SJSA1 (cell line): ENCODE data around the gene SPATA6L. TPM values are rescaled to one million over a fixed set of nuclear protein-coding genes. Genes with fewer than 3 reads are reported as not detected.

ENCODE experiments used
- DNase-seq, 2 experiments: peaks; one replicate each; pipeline ENCODE4 v3.0.0-alpha.2; 2015 to 2020; ENCODE audit warnings: low spot score in 2 of 2, low read depth in 1 of 2
- H3K27ac ChIP-seq: fragments of 250-450 bp; sonication (Bioruptor Pico); 2 replicates; pipeline ENCODE4 v1.5.1; 2020; ENCODE audit warnings: mild to moderate bottlenecking, moderate library complexity
- H3K27me3 ChIP-seq: fragments of 250-450 bp; sonication (Bioruptor Pico); replicated peaks from 2 replicates; pipeline ENCODE4 v1.5.1; 2020; ENCODE audit warnings: mild to moderate bottlenecking, moderate library complexity
- H3K36me3 ChIP-seq: fragments of 250-450 bp; sonication (Bioruptor Pico); 2 replicates; pipeline ENCODE4 v1.5.1; 2020; ENCODE audit warnings: mild to moderate bottlenecking
- H3K4me1 ChIP-seq: fragments of 250-450 bp; sonication (Bioruptor Pico); replicated peaks from 2 replicates; pipeline ENCODE4 v1.6.1; 2021; ENCODE audit warnings: mild to moderate bottlenecking
- H3K4me3 ChIP-seq: fragments of 250-450 bp; sonication (Bioruptor Pico); 2 replicates; pipeline ENCODE4 v1.5.1; 2020; ENCODE audit warnings: mild to moderate bottlenecking
- H3K9me3 ChIP-seq: fragments of 250-450 bp; sonication (Bioruptor Pico); replicated peaks from 2 replicates; pipeline ENCODE4 v1.5.1; 2020; ENCODE audit warnings: mild to moderate bottlenecking
- total RNA-seq: library from RNA; depleted of rRNA; stranded (reverse); fragments of >200 nt; shearing (Covaris generic); gene quantifications from 2 replicates; pipeline ENCODE4 v1.2.3, GENCODE V29; 2014

SPATA6L gene
- total RNA-seq, 1 experiment from 2014 or later = 0.13 TPM

DNA sequence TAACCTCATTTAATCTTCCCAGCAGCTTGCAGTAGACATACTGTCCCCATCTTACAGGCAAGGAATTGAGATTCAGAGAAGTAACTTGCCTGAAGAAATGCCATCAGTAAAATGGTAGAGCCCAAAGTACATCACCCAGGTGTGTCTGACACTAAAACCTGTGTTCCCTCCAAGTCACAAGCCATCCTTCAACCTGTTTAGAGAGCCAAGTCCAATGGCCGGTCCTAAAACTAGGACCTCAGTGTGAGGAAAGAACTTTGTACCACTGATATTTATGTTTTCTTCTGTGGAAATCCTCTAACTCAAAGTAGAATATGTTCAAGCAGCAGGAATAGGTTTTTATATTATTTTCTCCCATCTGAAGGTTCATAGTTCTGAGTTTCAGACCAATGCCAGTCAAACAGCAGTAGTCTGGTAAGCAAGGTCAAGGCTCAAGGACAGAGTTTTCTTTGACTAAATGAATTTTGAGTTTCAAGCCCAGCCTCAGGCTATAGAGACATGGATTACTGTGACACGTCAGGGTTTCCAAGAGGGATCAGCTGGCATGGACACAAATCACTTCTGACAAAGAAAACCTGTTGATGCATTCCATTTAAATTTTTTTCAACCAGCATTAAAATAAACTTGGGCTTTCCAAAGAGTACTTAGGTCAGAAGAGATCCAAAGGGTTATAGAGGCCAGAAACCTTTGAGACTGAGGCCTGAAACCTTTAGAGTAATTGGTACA lies 85.1 kb downstream of the SPATA6L start:
- H3K4me3 ChIP-seq = no peak overlapping the region
- H3K9me3 ChIP-seq = no peaks in the 10 kb centered on the region
- no peaks in the 10 kb centered on the region for H3K36me3 ChIP-seq
- H3K27me3 ChIP-seq = no peaks in the 10 kb centered on the region
- DNase-seq = no peak
- H3K27ac ChIP-seq = no peak overlapping the region
- no peaks in the 10 kb centered on the region; the same call in 1 of the 2 replicates for H3K4me1 ChIP-seq

DNA sequence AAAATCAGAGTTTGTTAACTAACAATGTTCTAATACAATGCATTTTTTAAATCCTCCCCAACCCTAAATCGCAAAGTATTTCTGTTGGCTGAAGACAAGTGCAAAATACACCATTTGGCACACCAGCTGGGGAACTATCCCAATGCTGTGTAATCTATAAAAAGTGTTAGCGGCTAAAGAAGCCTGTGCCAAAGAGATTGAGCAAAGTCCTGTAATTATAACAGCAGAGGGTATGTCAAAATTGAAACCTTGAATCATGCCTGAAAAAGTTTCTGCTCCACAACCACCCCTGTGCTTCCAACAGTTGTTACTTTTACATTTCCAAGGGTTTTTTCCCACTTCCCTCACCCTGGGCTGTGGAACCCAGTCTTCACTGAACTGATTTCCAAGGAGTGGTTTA lies 87.3 kb downstream of the SPATA6L start:
- Histone ChIP-seq H3K27me3 (no peaks in the 10 kb centered on the region), H3K4me3 (no peak overlapping the region), H3K9me3 (no peaks in the 10 kb centered on the region), H3K36me3 (no peaks in the 10 kb centered on the region), H3K27ac (no peak overlapping the region), H3K4me1 (no peaks in the 10 kb centered on the region; the same call in 1 of the 2 replicates)
- no peak for DNase-seq

DNA sequence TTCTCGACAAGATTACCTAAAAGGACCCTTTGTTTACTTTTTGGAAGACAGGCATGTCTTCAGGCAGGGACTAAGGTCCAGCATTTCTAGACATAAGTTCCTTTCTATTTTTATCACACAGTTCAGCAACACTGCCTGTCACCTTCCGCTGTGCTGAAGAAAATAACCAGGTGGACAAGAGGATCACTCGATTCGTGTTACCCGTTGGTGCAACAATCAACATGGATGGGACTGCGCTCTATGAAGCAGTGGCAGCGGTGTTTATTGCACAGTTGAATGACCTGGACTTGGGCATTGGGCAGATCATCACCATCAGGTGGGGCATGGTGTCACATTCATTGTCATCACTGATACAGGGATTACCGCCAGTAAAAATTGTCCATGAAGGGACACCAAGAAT lies 89.8 kb downstream of the SPATA6L start:
- no peaks in the 10 kb centered on the region for H3K27me3 ChIP-seq
- H3K4me3 ChIP-seq = no peak overlapping the region
- H3K36me3 ChIP-seq = no peaks in the 10 kb centered on the region
- no peak for DNase-seq
- no peaks in the 10 kb centered on the region for H3K9me3 ChIP-seq
- no peak overlapping the region for H3K27ac ChIP-seq
- H3K4me1 ChIP-seq = no peaks in the 10 kb centered on the region

DNA sequence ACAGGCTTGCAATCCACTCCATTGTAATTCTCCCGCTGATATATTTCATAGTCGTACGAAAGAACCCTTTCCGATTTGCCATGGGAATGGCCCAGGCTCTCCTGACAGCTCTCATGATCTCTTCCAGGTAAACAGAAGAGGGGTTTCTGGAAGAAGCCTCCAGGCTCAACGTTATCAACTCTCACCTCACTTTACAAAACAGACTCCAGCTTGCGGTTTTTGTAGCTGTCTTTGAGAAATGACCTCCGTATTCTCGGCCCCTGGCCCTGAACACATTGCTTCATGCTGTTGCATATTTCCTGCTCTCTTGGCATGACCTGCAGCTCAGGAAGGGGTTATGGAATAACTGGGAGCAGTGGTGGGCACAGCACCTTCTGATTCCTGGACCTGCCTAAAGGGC lies 90.3 kb downstream of the SPATA6L start:
- H3K9me3 ChIP-seq = no peaks in the 10 kb centered on the region
- no peak overlapping the region for H3K4me3 ChIP-seq
- H3K36me3 ChIP-seq = no peaks in the 10 kb centered on the region
- no peak for DNase-seq
- no peaks in the 10 kb centered on the region for H3K4me1 ChIP-seq
- H3K27me3 ChIP-seq = no peaks in the 10 kb centered on the region
- no peak overlapping the region for H3K27ac ChIP-seq

DNA sequence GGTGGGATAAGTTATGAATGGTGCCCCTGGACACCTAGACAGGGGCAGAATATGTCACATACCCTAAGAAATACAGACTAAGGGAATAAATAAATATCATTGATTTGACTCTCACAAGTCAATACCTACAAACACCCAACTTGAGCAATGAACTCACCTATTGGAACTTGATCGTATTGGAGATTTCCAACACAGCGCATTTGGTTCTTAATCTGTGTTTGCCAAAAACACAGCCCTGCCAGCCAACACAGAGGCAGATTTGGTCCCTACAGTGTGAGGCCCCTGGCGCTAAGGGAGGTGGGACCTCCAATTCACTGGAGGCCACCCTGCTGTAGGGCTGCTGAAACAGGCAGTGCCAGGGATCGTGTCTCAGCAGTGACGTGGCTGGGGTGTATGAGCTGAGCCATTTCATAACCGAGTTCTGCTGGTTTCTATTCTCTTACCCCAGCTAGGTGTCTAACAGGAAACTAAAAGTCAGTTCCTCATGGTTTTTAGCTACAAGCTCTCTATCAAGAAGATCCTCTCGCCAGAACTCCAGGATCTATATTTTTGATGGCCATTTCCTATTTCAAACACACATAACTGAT lies 91.5 kb downstream of the SPATA6L start:
- Histone ChIP-seq H3K4me3 (no peak overlapping the region), H3K27me3 (no peaks in the 10 kb centered on the region), H3K4me1 (no peaks in the 10 kb centered on the region), H3K9me3 (no peaks in the 10 kb centered on the region), H3K36me3 (no peaks in the 10 kb centered on the region), H3K27ac (no peak overlapping the region)
- no peak for DNase-seq

DNA sequence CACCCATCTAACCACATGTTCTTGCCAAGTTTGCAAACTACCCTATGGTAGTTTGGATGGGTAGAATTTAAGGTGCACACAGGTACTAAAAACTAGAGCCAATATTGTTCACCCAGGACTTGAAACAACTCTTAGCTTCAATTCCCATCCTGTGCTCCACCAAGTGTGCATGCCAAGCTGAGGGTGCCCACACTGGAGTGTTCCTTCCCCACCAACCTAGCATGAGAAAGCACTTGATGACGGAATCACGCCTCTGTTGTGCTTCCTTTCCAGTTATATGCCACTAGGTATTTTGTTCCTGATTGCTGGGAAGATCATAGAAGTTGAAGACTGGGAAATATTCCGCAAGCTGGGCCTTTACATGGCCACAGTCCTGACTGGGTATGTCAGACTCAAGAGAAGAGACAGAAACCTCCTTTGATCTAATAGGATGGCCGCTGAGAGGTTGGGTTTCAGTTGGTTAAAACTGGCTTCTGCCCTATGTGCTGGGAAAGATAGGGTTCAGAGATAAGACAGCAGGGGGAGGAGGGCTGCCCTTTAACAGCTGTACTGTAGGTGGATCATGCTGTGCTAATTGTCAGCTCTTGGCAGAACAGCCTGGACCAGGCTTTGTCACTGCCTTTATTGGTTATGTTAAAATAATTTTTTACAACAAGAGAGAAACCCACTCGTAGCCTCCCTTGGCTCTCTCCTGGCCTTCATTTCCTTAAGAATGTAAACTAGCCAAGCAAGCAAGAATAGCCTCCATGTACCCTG lies 92.5 kb downstream of the SPATA6L start:
- Histone ChIP-seq H3K4me3 (no peak overlapping the region), H3K4me1 (no peaks in the 10 kb centered on the region), H3K27ac (no peak overlapping the region), H3K9me3 (no peaks in the 10 kb centered on the region), H3K36me3 (no peaks in the 10 kb centered on the region), H3K27me3 (no peaks in the 10 kb centered on the region)
- no peak for DNase-seq

DNA sequence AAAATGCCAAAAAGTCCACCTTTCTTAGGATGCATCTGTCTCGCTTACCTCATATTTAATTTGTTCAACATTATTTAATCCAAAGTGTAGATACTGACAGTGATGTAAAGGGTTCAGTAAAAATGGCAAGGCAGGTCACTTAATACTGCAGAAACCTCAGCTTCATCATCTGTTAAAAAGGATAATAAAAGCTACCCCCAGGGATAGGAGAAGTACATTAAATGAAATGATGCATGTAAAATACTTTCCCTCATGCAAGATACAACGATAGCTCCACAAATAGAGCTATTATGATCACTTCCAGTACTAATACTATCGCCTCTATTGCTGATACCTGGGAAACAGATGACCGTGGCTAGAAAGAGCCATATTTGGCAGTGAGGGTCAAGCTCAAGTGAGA lies 93.1 kb downstream of the SPATA6L start:
- Histone ChIP-seq H3K9me3 (no peaks in the 10 kb centered on the region), H3K4me1 (no peaks in the 10 kb centered on the region), H3K27ac (no peak overlapping the region), H3K27me3 (no peaks in the 10 kb centered on the region), H3K36me3 (no peaks in the 10 kb centered on the region), H3K4me3 (no peak overlapping the region)
- no peak for DNase-seq

DNA sequence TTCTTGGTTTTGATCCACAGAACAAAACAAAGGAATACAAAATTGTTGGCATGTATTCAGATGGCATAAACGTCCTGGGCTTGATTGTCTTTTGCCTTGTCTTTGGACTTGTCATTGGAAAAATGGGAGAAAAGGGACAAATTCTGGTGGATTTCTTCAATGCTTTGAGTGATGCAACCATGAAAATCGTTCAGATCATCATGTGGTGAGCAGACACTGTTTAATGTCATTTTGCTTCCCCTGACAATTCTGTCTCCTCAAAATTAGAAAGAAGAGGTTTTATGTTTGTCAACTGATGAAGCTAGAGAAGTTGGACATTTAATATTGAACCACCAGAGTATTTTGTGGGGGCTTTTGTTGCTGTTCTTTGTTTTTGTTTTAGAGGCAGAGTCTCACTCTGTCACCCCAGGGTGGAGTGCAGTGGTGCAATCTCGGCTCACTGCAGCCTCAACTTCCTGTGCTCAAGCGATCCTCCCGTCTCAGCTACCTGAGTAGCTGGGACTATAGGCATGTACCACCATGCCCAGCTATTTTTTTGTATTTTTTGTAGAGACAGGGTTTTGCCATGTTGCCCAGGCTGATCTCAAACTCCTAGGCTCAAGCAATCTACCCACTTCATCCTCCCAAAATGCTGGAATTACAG lies 94.0 kb downstream of the SPATA6L start:
- no peaks in the 10 kb centered on the region for H3K9me3 ChIP-seq
- H3K36me3 ChIP-seq = no peaks in the 10 kb centered on the region
- H3K27ac ChIP-seq = no peak overlapping the region
- no peak for DNase-seq
- no peaks in the 10 kb centered on the region for H3K4me1 ChIP-seq
- H3K27me3 ChIP-seq = no peaks in the 10 kb centered on the region
- H3K4me3 ChIP-seq = no peak overlapping the region

DNA sequence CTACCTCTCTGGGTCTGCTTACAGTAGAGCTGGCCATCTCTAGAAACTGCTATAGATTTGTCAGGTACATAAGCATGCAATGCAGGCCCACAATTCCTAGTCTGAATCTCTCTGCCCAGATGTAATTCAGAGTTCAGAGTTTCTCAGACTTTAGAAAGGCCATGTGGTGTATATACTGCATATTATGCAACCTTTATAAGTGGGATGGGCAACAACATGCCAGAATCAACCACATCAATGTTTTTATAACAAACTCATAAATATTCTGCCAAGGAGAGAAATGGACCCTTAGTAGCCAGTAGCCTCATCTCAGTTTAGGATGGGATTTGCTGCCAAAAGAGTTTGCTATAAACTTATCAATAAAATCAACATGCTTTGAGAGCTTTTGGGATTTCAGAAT lies 97.2 kb downstream of the SPATA6L start:
- Histone ChIP-seq H3K27me3 (no peaks in the 10 kb centered on the region), H3K4me3 (no peak overlapping the region), H3K9me3 (no peaks in the 10 kb centered on the region), H3K27ac (no peak overlapping the region), H3K36me3 (no peaks in the 10 kb centered on the region), H3K4me1 (no peaks in the 10 kb centered on the region)
- DNase-seq = no peak

DNA sequence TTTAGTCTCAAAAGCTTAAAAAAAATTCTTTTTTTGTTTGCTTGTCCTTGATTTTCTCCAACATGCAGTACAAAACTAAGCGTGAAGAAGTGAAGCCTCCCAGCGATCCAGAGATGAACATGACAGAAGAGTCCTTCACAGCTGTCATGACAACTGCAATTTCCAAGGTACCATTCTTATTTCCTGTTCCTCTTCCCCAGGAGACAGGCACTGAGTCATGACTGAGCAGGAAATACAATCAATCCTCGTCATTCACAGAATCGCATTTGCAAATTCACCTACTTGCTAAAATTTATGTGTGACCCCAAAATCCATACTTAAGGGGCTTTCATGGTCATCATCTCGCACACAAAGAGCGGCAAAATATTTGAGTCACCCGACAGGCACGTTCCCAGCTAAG lies 98.7 kb downstream of the SPATA6L start:
- no peaks in the 10 kb centered on the region for H3K9me3 ChIP-seq
- no peaks in the 10 kb centered on the region for H3K36me3 ChIP-seq
- H3K4me1 ChIP-seq = no peaks in the 10 kb centered on the region
- H3K27me3 ChIP-seq = no peaks in the 10 kb centered on the region
- DNase-seq = no peak
- no peak overlapping the region for H3K27ac ChIP-seq
- H3K4me3 ChIP-seq = no peak overlapping the region

DNA sequence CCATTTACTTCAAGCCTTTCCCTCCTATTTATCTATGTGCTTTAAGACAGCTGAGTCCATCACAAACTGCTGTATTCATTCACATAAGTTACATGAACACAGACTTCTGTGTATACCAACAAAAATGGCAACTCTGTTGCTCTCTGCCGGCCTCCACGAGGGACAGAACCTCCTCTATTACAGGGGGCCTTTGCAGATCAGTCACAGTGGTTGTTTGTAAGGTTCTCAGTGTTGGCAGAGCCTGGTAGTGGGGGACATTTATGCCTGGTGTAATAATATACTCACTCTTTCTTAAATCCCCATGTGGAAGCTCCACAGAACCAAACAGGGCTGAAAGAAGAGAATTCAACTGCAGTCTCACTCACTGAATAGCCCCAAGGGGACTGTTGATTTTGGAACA lies 99.5 kb downstream of the SPATA6L start:
- Histone ChIP-seq H3K27me3 (no peaks in the 10 kb centered on the region), H3K4me1 (no peaks in the 10 kb centered on the region), H3K27ac (no peak overlapping the region), H3K4me3 (no peak overlapping the region), H3K36me3 (no peaks in the 10 kb centered on the region), H3K9me3 (no peaks in the 10 kb centered on the region)
- DNase-seq = no peak

DNA sequence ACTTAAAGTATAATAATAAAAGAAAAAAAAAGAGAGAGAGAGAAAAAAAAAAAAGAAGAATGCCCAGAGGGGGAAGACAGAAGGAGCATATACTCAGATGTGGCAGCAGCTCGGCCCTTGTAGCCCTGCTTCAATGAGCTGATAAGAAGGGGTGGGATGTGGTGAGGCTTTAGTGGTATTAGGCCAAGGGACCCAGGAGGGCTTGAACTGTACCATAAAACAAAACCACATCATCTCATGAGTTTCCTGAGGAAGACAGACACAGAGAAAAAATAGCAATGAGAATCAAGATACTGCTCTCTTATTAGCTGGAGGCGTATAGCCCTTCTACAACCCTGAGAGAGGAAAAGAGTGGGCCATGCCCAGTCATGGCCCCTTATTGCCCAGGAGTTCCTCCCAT lies 103.2 kb downstream of the SPATA6L start:
- H3K27me3 ChIP-seq = no peaks in the 10 kb centered on the region
- no peaks in the 10 kb centered on the region for H3K4me1 ChIP-seq
- H3K36me3 ChIP-seq = no peaks in the 10 kb centered on the region
- no peaks in the 10 kb centered on the region for H3K9me3 ChIP-seq
- H3K27ac ChIP-seq = no peak overlapping the region
- no peak overlapping the region for H3K4me3 ChIP-seq
- DNase-seq = no peak

DNA sequence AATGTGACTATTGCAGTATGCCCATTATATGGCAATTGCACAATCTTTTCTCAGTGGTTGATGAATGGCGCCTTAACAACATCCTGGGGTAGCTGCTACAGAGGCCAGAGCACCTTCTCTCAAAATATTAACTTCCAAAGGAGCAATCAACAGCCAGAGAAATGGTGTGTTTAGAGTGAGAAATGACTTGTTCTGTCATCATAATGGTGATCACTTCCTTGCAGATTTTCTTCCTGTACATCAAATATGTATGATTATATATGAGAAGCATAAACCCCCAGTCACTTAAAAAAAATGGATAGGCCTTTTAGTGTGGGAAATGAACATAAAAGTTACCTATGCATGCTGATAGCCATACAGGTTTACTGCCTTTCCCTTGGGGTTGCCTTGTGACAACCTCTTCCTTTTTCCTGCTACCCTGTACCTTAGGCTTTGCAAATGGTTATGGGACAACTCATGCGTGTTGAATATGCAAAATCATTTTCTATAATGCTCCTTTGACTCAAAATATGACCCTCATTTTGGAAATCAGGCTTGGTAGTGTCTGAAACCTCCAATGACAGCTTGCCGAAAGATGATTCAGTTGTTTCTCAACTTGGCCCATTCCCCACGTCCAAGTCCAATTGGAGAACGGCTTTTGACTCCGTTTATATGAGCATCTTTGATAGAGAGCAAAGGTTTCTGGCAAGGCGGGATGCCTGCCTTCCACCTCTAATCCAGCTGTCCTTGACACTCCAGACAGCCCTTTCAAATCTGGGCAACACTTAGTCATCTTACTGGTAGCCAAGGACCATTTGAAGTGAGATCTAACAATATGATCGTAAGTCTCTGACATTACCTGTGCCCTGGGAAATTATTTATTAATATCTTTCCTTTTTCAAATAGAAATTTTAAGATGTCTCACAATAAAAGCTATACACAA lies 106.8 kb downstream of the SPATA6L start:
- Histone ChIP-seq H3K27me3 (no peaks in the 10 kb centered on the region), H3K9me3 (no peaks in the 10 kb centered on the region), H3K27ac (no peak overlapping the region), H3K4me1 (peaks cover 10% of the 10 kb centered on the region), H3K36me3 (no peaks in the 10 kb centered on the region), H3K4me3 (no peak overlapping the region)
- no peak for DNase-seq
